WTC11 (cell line): Measurements from ENCODE around the gene KLF7. TPM values are rescaled to one million over a fixed set of nuclear protein-coding genes. Genes with fewer than 3 reads are reported as not detected.
A peak's percentile ranks its signal among the peaks of the same experiment; 100 is the strongest.

Source experiments
- ATAC-seq: fragments of 200-7000 bp; cut with Tn5 transposase; 2 replicates; pipeline ENCODE4 v1.10.0; 2021; ENCODE audit warnings: mild to moderate bottlenecking, moderate library complexity
- CTCF ChIA-PET: fragments of 300-600 bp; sonication (Branson Sonifier 250); formaldehyde crosslinking; loops from one replicate; lab custom pipeline; 2021; ENCODE audit warnings: antibody characterized with exemption; lab: Charles Lee
- POLR2A ChIA-PET: fragments of 350-600 bp; sonication (Branson Sonifier 250); formaldehyde crosslinking; loops from one replicate; lab custom pipeline; 2021; ENCODE audit warnings: antibody characterized with exemption; lab: Charles Lee
- DNase-seq: peaks from one replicate; pipeline ENCODE4 v3.0.0; 2021; ENCODE audit warnings: low spot score
- H3K27ac Mint-ChIP-seq: 2 replicates; pipeline ENCODE4 v1.8.0; 2021; ENCODE audit warnings: mixed read lengths
- H3K27me3 Mint-ChIP-seq: 2 replicates; pipeline ENCODE4 v1.8.0; 2021; ENCODE audit warnings: low read depth, mild to moderate bottlenecking, moderate library complexity, mixed read lengths
- H3K36me3 Mint-ChIP-seq: 2 replicates; pipeline ENCODE4 v1.8.0; 2021; ENCODE audit warnings: mixed read lengths
- H3K4me1 Mint-ChIP-seq: 2 replicates; pipeline ENCODE4 v1.8.0; 2022; ENCODE audit warnings: mixed read lengths
- H3K4me3 Mint-ChIP-seq: 2 replicates; pipeline ENCODE4 v1.8.0; 2021; ENCODE audit warnings: mild to moderate bottlenecking, moderate library complexity, mixed read lengths
- H3K9me3 Mint-ChIP-seq: 2 replicates; pipeline ENCODE4 v1.8.0; 2021; ENCODE audit warnings: mixed read lengths
- ESRRA ChIP-seq: sonication (generic); formaldehyde crosslinking; IDR thresholded peaks from 2 replicates; pipeline ENCODE4 v1.8.1; 2022; ENCODE audit warnings: mild to moderate bottlenecking, missing genetic modification reagents, borderline replicate concordance
- GABPB1 ChIP-seq: sonication (generic); formaldehyde crosslinking; IDR thresholded peaks from 2 replicates; pipeline ENCODE4 v1.8.1; 2023; ENCODE audit warnings: mild to moderate bottlenecking, missing genetic modification reagents
- GTF2I ChIP-seq: fragments of 250-450 bp; sonication (Bioruptor Pico); conservative IDR thresholded peaks from 2 replicates; pipeline ENCODE4 v1.4.0; 2021; ENCODE audit warnings: mild to moderate bottlenecking
- MYBL2 ChIP-seq: sonication (generic); formaldehyde crosslinking; IDR thresholded peaks from 2 replicates; pipeline ENCODE4 v1.8.1; 2023; ENCODE audit warnings: mild to moderate bottlenecking, moderate library complexity, missing genetic modification reagents
- NFATC4 ChIP-seq: fragments of 250-450 bp; sonication (Bioruptor Pico); IDR thresholded peaks from 2 replicates; pipeline ENCODE4 v1.9.0; 2021; ENCODE audit warnings: mild to moderate bottlenecking
- RELA ChIP-seq: sonication (generic); formaldehyde crosslinking; IDR thresholded peaks from 2 replicates; pipeline ENCODE4 v1.8.1; 2022; ENCODE audit warnings: missing genetic modification reagents, mild to moderate bottlenecking, borderline replicate concordance
- TCF7 ChIP-seq: sonication (generic); formaldehyde crosslinking; IDR thresholded peaks from 2 replicates; pipeline ENCODE4 v1.8.0; 2022; ENCODE audit warnings: mild to moderate bottlenecking, low read depth, missing genetic modification reagents, moderate library complexity
- TEAD4 ChIP-seq: sonication (generic); formaldehyde crosslinking; IDR thresholded peaks from 2 replicates; pipeline ENCODE4 v1.8.0; 2022; ENCODE audit warnings: mild to moderate bottlenecking, missing genetic modification reagents
- ZNF232 ChIP-seq: sonication (generic); formaldehyde crosslinking; IDR thresholded peaks from 2 replicates; pipeline ENCODE4 v1.8.0; 2022; ENCODE audit warnings: mild to moderate bottlenecking, missing genetic modification reagents
- ZNF423 ChIP-seq: fragments of 250-450 bp; sonication (Bioruptor Pico); IDR thresholded peaks from 2 replicates; pipeline ENCODE4 v2.1.2; 2022; ENCODE audit warnings: mild to moderate bottlenecking, moderate library complexity
- ZNF671 ChIP-seq: fragments of 250-450 bp; sonication (Bioruptor Pico); IDR thresholded peaks from 2 replicates; pipeline ENCODE4 v1.8.0; 2021; ENCODE audit warnings: mild to moderate bottlenecking
- total RNA-seq: library from RNA; stranded (reverse); gene quantifications from 3 replicates; pipeline ENCODE4 v1.2.3, GENCODE V29; 2021
- TF ChIP-seq, protein P1 (sequence below): sonication (generic); formaldehyde crosslinking; IDR thresholded peaks from 2 replicates; pipeline ENCODE4 v1.8.1; 2023; ENCODE audit warnings: mild to moderate bottlenecking, missing genetic modification reagents
- TF ChIP-seq, protein P2 (sequence below): fragments of 250-450 bp; sonication (Bioruptor Pico); IDR thresholded peaks from 2 replicates; pipeline ENCODE4 v1.8.0; 2021; ENCODE audit warnings: mild to moderate bottlenecking
- TF ChIP-seq, protein P3 (sequence below): sonication (generic); formaldehyde crosslinking; conservative IDR thresholded peaks from 2 replicates; pipeline ENCODE4 v1.8.1; 2022; ENCODE audit warnings: mild to moderate bottlenecking, missing genetic modification reagents
- TF ChIP-seq, protein P4 (sequence below): sonication (generic); formaldehyde crosslinking; IDR thresholded peaks from 2 replicates; pipeline ENCODE4 v1.8.1; 2022; ENCODE audit warnings: low read depth, mild to moderate bottlenecking, moderate library complexity, missing genetic modification reagents, borderline replicate concordance
- TF ChIP-seq, protein P5 (sequence below): sonication (generic); formaldehyde crosslinking; IDR thresholded peaks from 2 replicates; pipeline ENCODE4 v1.8.1; 2023; ENCODE audit warnings: mild to moderate bottlenecking, missing genetic modification reagents, moderate library complexity
- TF ChIP-seq, protein P6 (sequence below): sonication (generic); formaldehyde crosslinking; IDR thresholded peaks from 2 replicates; pipeline ENCODE4 v1.8.1; 2022; ENCODE audit warnings: mild to moderate bottlenecking, missing genetic modification reagents, moderate library complexity, borderline replicate concordance
- TF ChIP-seq, protein P7 (sequence below): fragments of 250-450 bp; sonication (Bioruptor Pico); IDR thresholded peaks from 2 replicates; pipeline ENCODE4 v1.9.0; 2021; ENCODE audit warnings: mild to moderate bottlenecking

The KLF7 gene
- total RNA-seq, 1 experiment from 2014 or later, result 25.4 TPM

DNA sequence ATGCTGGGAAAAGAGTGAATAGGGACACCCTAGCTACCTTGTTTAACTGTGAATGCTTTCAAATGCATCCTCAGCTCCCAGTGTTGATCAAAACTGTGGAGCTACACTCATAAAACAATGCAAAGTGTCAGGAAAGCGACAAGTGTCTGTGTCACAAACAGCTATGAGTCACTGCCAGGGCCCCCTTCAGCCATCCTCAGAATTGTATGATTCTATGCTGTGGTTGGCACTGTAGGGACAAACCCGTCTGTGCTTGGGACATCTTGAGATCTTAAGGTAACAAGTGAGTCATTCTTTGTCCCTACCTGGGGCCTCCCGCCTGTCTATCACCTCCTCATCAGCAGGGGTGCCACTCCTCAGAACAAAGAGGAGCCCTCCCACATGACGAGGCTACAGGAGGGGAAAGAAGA, 42.4 kb downstream of the KLF7 start:
- no peak overlapping the region for H3K27ac Mint-ChIP-seq
- CTCF ChIA-PET, result interaction anchor here (0.5 to 1.6 kb wide), 2 partner anchors 28 to 350 kb away, joined by 3 read pairs; no protein-coding TSS in a partner anchor
- peaks cover 25% of the 10 kb centered on the region for H3K36me3 Mint-ChIP-seq
- H3K4me1 Mint-ChIP-seq, result peaks cover 42% of the 10 kb centered on the region
- no peak overlapping the region for H3K4me3 Mint-ChIP-seq
- H3K9me3 Mint-ChIP-seq, result peaks cover 17% of the 10 kb centered on the region
- TF ChIP-seq, protein P1, sequence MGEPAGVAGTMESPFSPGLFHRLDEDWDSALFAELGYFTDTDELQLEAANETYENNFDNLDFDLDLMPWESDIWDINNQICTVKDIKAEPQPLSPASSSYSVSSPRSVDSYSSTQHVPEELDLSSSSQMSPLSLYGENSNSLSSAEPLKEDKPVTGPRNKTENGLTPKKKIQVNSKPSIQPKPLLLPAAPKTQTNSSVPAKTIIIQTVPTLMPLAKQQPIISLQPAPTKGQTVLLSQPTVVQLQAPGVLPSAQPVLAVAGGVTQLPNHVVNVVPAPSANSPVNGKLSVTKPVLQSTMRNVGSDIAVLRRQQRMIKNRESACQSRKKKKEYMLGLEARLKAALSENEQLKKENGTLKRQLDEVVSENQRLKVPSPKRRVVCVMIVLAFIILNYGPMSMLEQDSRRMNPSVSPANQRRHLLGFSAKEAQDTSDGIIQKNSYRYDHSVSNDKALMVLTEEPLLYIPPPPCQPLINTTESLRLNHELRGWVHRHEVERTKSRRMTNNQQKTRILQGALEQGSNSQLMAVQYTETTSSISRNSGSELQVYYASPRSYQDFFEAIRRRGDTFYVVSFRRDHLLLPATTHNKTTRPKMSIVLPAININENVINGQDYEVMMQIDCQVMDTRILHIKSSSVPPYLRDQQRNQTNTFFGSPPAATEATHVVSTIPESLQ (CRISPR knock-in tag), result no peak
- TF ChIP-seq, protein P2, sequence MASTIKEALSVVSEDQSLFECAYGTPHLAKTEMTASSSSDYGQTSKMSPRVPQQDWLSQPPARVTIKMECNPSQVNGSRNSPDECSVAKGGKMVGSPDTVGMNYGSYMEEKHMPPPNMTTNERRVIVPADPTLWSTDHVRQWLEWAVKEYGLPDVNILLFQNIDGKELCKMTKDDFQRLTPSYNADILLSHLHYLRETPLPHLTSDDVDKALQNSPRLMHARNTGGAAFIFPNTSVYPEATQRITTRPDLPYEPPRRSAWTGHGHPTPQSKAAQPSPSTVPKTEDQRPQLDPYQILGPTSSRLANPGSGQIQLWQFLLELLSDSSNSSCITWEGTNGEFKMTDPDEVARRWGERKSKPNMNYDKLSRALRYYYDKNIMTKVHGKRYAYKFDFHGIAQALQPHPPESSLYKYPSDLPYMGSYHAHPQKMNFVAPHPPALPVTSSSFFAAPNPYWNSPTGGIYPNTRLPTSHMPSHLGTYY (CRISPR knock-in tag), result no peak
- TF ChIP-seq MYBL2 (CRISPR knock-in tag) (no peak), RELA (CRISPR knock-in tag) (no peak), ZNF423 (0 out of 2 replicates have a peak, but pooled peaks have one; percentile 6), NFATC4 (CRISPR knock-in tag) (no peak)
- ATAC-seq (peak; percentile 78), DNase-seq (no peak)
- POLR2A ChIA-PET, result interaction anchor here (0.6 kb wide), 1 partner anchor 18 kb away, joined by 4 read pairs; no protein-coding TSS in a partner anchor
- H3K27me3 Mint-ChIP-seq, result no peaks in the 10 kb centered on the region

DNA sequence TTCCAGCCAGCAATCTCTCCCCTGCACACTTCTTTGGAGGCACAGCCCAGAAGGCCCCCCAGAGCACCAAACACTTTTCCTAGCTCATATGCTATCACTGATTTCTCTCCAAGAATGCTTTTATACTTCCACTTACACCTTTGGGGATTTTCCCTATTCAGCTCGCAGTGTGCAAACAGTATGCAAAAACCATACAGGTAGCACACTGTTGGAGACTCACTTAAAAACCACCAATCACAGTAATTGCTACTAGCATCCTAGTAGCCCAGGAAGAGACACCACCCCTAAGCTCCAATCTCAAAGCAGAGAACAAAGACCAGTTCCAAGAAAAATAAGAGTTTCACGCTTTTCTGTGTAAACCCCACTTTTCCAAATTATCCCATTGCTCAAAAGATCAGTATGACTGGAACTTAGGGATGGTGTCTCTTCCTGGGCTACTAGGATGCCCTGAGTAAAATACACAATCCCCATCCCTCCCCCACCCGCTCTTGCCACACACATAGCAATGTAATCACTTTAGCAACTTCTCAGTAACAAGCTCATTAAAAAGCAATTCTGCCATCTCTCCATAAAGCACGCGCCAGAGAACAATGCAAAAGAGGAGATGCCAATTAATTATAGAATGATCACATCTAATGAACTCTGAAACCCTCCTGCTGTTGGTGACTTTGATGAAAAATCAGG, 43.0 kb downstream of the KLF7 start:
- DNase-seq (no peak), ATAC-seq (no peak)
- peaks cover 19% of the 10 kb centered on the region for H3K36me3 Mint-ChIP-seq
- H3K4me3 Mint-ChIP-seq, result no peak overlapping the region
- CTCF ChIA-PET, result interaction anchor here (1.6 kb wide), 1 partner anchor 350 kb away, joined by 3 read pairs; no protein-coding TSS in a partner anchor
- POLR2A ChIA-PET, result interaction anchor here (0.6 kb wide), 1 partner anchor 19 kb away, joined by 4 read pairs; no protein-coding TSS in a partner anchor
- no peaks in the 10 kb centered on the region for H3K27me3 Mint-ChIP-seq
- H3K9me3 Mint-ChIP-seq, result peaks cover 12% of the 10 kb centered on the region
- H3K4me1 Mint-ChIP-seq, result peaks cover 42% of the 10 kb centered on the region
- no peak overlapping the region for H3K27ac Mint-ChIP-seq
- no peak for TF ChIP-seq ESRRA (CRISPR knock-in tag)
- TF ChIP-seq, protein P3, sequence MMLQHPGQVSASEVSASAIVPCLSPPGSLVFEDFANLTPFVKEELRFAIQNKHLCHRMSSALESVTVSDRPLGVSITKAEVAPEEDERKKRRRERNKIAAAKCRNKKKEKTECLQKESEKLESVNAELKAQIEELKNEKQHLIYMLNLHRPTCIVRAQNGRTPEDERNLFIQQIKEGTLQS, result no peak
- TF ChIP-seq, protein P4, sequence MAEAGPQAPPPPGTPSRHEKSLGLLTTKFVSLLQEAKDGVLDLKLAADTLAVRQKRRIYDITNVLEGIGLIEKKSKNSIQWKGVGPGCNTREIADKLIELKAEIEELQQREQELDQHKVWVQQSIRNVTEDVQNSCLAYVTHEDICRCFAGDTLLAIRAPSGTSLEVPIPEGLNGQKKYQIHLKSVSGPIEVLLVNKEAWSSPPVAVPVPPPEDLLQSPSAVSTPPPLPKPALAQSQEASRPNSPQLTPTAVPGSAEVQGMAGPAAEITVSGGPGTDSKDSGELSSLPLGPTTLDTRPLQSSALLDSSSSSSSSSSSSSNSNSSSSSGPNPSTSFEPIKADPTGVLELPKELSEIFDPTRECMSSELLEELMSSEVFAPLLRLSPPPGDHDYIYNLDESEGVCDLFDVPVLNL (CRISPR knock-in tag), result no peak
- TF ChIP-seq, protein P5, sequence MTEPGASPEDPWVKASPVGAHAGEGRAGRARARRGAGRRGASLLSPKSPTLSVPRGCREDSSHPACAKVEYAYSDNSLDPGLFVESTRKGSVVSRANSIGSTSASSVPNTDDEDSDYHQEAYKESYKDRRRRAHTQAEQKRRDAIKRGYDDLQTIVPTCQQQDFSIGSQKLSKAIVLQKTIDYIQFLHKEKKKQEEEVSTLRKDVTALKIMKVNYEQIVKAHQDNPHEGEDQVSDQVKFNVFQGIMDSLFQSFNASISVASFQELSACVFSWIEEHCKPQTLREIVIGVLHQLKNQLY (CRISPR knock-in tag), result no peak
- no peak for TF ChIP-seq GABPB1 (CRISPR knock-in tag)
- TF ChIP-seq, protein P6, sequence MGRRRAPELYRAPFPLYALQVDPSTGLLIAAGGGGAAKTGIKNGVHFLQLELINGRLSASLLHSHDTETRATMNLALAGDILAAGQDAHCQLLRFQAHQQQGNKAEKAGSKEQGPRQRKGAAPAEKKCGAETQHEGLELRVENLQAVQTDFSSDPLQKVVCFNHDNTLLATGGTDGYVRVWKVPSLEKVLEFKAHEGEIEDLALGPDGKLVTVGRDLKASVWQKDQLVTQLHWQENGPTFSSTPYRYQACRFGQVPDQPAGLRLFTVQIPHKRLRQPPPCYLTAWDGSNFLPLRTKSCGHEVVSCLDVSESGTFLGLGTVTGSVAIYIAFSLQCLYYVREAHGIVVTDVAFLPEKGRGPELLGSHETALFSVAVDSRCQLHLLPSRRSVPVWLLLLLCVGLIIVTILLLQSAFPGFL (CRISPR knock-in tag), result no peak
- TF ChIP-seq ZNF671 (CRISPR knock-in tag), result no peak
- no peak for TF ChIP-seq GTF2I
- TF ChIP-seq, all 79 proteins: peak for 0

DNA sequence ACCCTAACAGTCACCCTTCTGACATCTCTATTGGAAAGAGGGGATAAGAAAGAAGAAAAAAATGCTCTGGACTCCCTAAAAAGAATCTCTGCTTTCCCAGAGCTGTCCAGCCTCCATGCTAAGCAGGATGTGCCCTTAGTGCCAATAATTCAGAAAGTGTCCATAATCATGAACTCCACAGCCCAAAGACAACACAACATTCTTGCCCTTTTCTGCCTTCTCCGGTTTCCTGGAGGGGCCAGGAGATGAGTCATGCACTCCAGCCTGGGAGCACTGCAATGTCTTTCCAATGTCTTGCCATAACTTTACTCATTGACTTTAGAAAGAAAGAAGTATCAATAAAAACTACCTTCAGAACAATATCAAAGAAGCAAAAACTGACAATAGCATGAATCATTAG, 44.0 kb downstream of the KLF7 start:
- DNase-seq, result no peak
- TF ChIP-seq TCF7 (CRISPR knock-in tag) (no peak), TEAD4 (no peak), ZNF232 (no peak)
- TF ChIP-seq, protein P7, sequence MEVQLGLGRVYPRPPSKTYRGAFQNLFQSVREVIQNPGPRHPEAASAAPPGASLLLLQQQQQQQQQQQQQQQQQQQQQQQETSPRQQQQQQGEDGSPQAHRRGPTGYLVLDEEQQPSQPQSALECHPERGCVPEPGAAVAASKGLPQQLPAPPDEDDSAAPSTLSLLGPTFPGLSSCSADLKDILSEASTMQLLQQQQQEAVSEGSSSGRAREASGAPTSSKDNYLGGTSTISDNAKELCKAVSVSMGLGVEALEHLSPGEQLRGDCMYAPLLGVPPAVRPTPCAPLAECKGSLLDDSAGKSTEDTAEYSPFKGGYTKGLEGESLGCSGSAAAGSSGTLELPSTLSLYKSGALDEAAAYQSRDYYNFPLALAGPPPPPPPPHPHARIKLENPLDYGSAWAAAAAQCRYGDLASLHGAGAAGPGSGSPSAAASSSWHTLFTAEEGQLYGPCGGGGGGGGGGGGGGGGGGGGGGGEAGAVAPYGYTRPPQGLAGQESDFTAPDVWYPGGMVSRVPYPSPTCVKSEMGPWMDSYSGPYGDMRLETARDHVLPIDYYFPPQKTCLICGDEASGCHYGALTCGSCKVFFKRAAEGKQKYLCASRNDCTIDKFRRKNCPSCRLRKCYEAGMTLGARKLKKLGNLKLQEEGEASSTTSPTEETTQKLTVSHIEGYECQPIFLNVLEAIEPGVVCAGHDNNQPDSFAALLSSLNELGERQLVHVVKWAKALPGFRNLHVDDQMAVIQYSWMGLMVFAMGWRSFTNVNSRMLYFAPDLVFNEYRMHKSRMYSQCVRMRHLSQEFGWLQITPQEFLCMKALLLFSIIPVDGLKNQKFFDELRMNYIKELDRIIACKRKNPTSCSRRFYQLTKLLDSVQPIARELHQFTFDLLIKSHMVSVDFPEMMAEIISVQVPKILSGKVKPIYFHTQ (CRISPR knock-in tag), result no peak
- Mint-ChIP-seq H3K36me3 (peaks cover 12% of the 10 kb centered on the region), H3K9me3 (0 out of 2 replicates have a peak, but pooled peaks cover 4% of the 10 kb centered on the region), H3K27ac (no peak overlapping the region), H3K27me3 (no peaks in the 10 kb centered on the region), H3K4me3 (no peak overlapping the region), H3K4me1 (peaks cover 39% of the 10 kb centered on the region)
- CTCF ChIA-PET, result no interaction called here
- POLR2A ChIA-PET, result no interaction called here
- no peak for ATAC-seq
